ENCODE measurements around the gene PTOV1.

PTOV1 gene

GRCh38 chr19:49888510-49888824, 37.5 kb downstream of the PTOV1 start:
- TF ChIP-seq CTCF (IDR thresholded peaks at IDR 0.05; ENCODE audit: low read depth, low read length), result no peak
- DNase-seq (ENCODE audit: low read depth, low spot score), result no peak
- no peak overlapping the region for H3K4me3 ChIP-seq (ENCODE audit: low read depth, low read length)
- in situ Hi-C loops (cut with HindIII; ENCODE audit: low sequenced_read_pairs), result no loop called here

GRCh38 chr19:49889038-49889686, 38.2 kb downstream of the PTOV1 start:
- in situ Hi-C loops (cut with HindIII; ENCODE audit: low sequenced_read_pairs), result no loop called here
- no peak for TF ChIP-seq CTCF (IDR thresholded peaks at IDR 0.05; ENCODE audit: low read depth, low read length)
- DNase-seq (ENCODE audit: low read depth, low spot score), result no peak
- H3K4me3 ChIP-seq (ENCODE audit: low read depth, low read length), result no peak overlapping the region

- in situ Hi-C loops (cut with HindIII; ENCODE audit: low sequenced_read_pairs), result no loop called here
- no peak overlapping the region for H3K4me3 ChIP-seq (ENCODE audit: low read depth, low read length)
- peak; percentile 65 for DNase-seq (ENCODE audit: low read depth, low spot score)
Observed at GRCh38 chr19:49889687-49890348, 38.9 kb downstream of the PTOV1 start.

GRCh38 chr19:49890349-49891311, 39.7 kb downstream of the PTOV1 start:
- peak overlapping the region; percentile 7 for H3K4me3 ChIP-seq (ENCODE audit: low read depth, low read length)
- no peak for TF ChIP-seq CTCF (IDR thresholded peaks at IDR 0.05; ENCODE audit: low read depth, low read length)
- DNase-seq (ENCODE audit: low read depth, low spot score), result no peak
- in situ Hi-C loops (cut with HindIII; ENCODE audit: low sequenced_read_pairs), result no loop called here

More at GRCh38 chr19:49889687-49890348, 38.9 kb downstream of the PTOV1 start:
- TF ChIP-seq CTCF (IDR thresholded peaks at IDR 0.05; ENCODE audit: low read depth, low read length), result peak; percentile 70

GRCh38 chr19:49891393-49891792, 40.4 kb downstream of the PTOV1 start:
- no peak overlapping the region for H3K4me3 ChIP-seq (ENCODE audit: low read depth, low read length)
- no peak for TF ChIP-seq CTCF (IDR thresholded peaks at IDR 0.05; ENCODE audit: low read depth, low read length)
- DNase-seq (ENCODE audit: low read depth, low spot score), result no peak
- in situ Hi-C loops (cut with HindIII; ENCODE audit: low sequenced_read_pairs), result no loop called here

GRCh38 chr19:49892716-49893115, 41.8 kb downstream of the PTOV1 start:
- no peak for TF ChIP-seq CTCF (IDR thresholded peaks at IDR 0.05; ENCODE audit: low read depth, low read length)
- in situ Hi-C loops (cut with HindIII; ENCODE audit: low sequenced_read_pairs), result no loop called here
- H3K4me3 ChIP-seq (ENCODE audit: low read depth, low read length), result no peak overlapping the region
- no peak for DNase-seq (ENCODE audit: low read depth, low spot score)
